Transverse colon (tissue), 4 donors: Measurements from ENCODE around the gene GRM7.

Experiments used
- EP300 ChIP-seq: sonication (generic); formaldehyde crosslinking; IDR thresholded peaks from one replicate; pipeline ENCODE4 v1.6.1; 2017; ENCODE audit warnings: antibody characterized with exemption, low read depth
- POLR2A ChIP-seq: fragments of 450-650 bp; IDR thresholded peaks from one replicate; pipeline ENCODE4 v1.6.1; 2016; ENCODE audit warnings: antibody characterized with exemption, mild to moderate bottlenecking, moderate library complexity
- POLR2AphosphoS5 ChIP-seq, 3 donors: sonication (generic); formaldehyde crosslinking; IDR thresholded peaks; one replicate each; pipeline ENCODE4 v1.6.1; 2016; ENCODE audit warnings: antibody characterized with exemption in 3 of 3
- TF ChIP-seq, protein P1 (sequence below), 5 experiments: fragments of 200-600 bp in 3 of 5; fragments of 450-650 bp in 2 of 5; sonication (generic) in 3 of 5; IDR thresholded peaks; 1 replicate in 2 of 5; 2 replicates in 3 of 5; pipeline ENCODE4 v1.5.1; 2016 to 2017; ENCODE audit warnings: antibody characterized with exemption in 5 of 5, inconsistent platforms in 3 of 5, mild to moderate bottlenecking in 2 of 5, moderate library complexity in 1 of 5

DNA sequence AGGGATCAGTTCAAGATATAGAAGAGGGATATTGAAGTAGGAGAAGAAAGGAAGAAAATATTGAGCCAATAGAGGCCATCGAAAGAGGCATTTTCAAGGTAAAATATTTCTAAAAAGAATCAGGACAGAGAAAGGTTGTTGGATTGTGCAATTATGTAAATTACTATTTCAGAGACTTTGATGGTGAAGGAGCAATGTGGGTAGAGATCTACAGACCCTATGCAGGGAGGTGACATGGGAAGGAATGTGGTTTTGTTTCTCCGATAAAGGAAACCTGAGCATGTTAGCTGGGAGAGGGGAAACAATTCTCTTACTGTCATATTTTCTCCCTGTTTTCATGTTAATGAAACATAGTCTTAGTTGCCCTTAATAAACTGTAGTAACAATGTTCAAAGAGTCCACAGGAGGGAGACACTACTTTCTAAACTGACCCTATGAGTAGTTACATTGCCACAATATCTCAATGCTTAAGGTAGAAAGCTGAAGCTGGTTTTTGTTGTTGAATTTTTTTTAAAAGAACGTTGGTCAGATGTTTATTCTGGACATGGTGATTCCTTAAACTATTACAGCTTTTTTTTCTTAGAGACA lies 133.3 kb downstream of the GRM7 start:
- TF ChIP-seq, protein P1, sequence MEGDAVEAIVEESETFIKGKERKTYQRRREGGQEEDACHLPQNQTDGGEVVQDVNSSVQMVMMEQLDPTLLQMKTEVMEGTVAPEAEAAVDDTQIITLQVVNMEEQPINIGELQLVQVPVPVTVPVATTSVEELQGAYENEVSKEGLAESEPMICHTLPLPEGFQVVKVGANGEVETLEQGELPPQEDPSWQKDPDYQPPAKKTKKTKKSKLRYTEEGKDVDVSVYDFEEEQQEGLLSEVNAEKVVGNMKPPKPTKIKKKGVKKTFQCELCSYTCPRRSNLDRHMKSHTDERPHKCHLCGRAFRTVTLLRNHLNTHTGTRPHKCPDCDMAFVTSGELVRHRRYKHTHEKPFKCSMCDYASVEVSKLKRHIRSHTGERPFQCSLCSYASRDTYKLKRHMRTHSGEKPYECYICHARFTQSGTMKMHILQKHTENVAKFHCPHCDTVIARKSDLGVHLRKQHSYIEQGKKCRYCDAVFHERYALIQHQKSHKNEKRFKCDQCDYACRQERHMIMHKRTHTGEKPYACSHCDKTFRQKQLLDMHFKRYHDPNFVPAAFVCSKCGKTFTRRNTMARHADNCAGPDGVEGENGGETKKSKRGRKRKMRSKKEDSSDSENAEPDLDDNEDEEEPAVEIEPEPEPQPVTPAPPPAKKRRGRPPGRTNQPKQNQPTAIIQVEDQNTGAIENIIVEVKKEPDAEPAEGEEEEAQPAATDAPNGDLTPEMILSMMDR (IDR thresholded peaks at IDR 0.05), result no peak
- no peak for TF ChIP-seq POLR2A
- no peak for TF ChIP-seq EP300
- TF ChIP-seq POLR2AphosphoS5 (IDR thresholded peaks at IDR 0.05), result no peak
